Esophagus muscularis mucosa (tissue), 3 donors: ENCODE results near the gene HNRNPLL.

Experiments
- EP300 ChIP-seq: sonication (generic); formaldehyde crosslinking; IDR thresholded peaks from one replicate; pipeline ENCODE4 v1.6.1; 2017; ENCODE audit warnings: antibody characterized with exemption
- POLR2AphosphoS5 ChIP-seq, 2 donors: sonication (generic); formaldehyde crosslinking; IDR thresholded peaks; one replicate each; pipeline ENCODE4 v1.6.1; 2017; ENCODE audit warnings: antibody characterized with exemption in 2 of 2

DNA sequence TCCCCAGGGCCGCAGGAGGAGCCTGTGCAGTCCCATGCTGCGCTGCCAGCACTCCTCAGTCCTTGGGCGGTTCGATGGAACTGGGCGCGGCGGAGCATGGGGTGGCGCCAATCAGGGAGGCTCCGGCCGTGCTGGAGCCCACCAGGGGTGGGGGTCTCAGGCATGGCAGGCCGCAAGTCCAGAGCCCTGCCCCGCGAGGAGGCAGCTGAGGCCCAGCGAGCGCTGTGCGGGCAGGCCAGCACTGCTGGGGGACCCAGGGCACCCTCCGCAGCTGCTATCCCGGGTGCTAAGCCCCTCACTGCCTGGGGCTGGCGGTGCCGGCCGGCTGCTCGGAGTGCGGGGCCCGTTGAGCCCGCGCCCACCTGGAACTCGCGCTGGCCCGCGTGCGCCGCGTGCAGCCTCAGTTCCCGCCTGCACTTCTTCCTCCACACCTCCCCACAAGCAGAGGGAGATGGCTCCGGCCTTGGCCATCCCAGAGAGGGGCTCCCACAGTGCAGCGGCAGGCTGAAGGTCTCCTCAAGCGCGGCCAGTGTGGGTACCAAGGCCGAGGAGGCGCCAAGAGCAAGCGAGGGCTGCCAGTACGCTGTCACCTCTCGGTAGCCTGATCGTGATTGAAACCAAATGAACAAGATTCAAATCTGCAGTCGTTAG is 40.4 kb upstream of the HNRNPLL start:
- TF ChIP-seq EP300 (no peak), POLR2AphosphoS5 (IDR thresholded peaks at IDR 0.05) (no peak)
